A549 (cell line): ENCODE results near the gene SPIB.

Source experiments
- CTCF ChIP-seq: fragments of >200 bp; sonication (Bioruptor Twin); formaldehyde crosslinking; IDR thresholded peaks from 3 replicates; pipeline ENCODE4 v1.5.1; 2016
- KDM5A ChIP-seq: fragments of 200-600 bp; sonication (generic); IDR thresholded peaks from 2 replicates; pipeline ENCODE4 v1.6.1; 2016; ENCODE audit warnings: antibody characterized with exemption, mild to moderate bottlenecking
- MAX ChIP-seq: IDR thresholded peaks from 2 replicates; pipeline ENCODE4 v1.6.1; 2012
- POLR2A ChIP-seq: IDR thresholded peaks from 2 replicates; pipeline ENCODE4 v1.6.1; 2012; ENCODE audit warnings: mild to moderate bottlenecking, low read length
- POLR2AphosphoS2 ChIP-seq: conservative IDR thresholded peaks from 2 replicates; pipeline ENCODE4 v1.6.1; 2012; ENCODE audit warnings: low read length, improper control_type of control experiment, inconsistent platforms
- RAD21 ChIP-seq, 2 experiments: fragments of >200 bp in 1 of 2; sonication (Bioruptor Twin) in 1 of 2; formaldehyde crosslinking in 1 of 2; IDR thresholded peaks in 1 of 2; conservative IDR thresholded peaks in 1 of 2; 2 replicates in 1 of 2; 3 replicates in 1 of 2; pipeline ENCODE4 v1.6.1; 2012 to 2018; ENCODE audit warnings: inconsistent platforms in 1 of 2
- RCOR1 ChIP-seq: fragments of 150-350 bp; IDR thresholded peaks from 2 replicates; pipeline ENCODE4 v1.6.1; 2014; ENCODE audit warnings: antibody characterized with exemption, low read length, low read depth

- TF ChIP-seq RAD21 (conservative IDR thresholded peaks at IDR 0.05 in 1 of 2, IDR thresholded peaks at IDR 0.05 in 1 of 2) (no peak), KDM5A (no peak), POLR2A (no peak), RCOR1 (no peak), CTCF (no peak), MAX (no peak), POLR2AphosphoS2 (no peak)
These were observed 47.4 kb downstream of the SPIB start for GRCh38 chr19:50465986-50466705.
